GM18505 (cell line): ENCODE data around the gene VAMP7.
"Not testable (repeated sequence)": the region's sequence is repeated elsewhere in the genome, so short reads cannot be mapped to it uniquely, and the experiment has no call there.

Experiments used
- ATAC-seq: cut with Tn5 transposase; IDR thresholded peaks from one replicate; pipeline ENCODE4 v1.9.1; 2021; ENCODE audit not compliant: unreplicated experiment
- POLR2A ChIP-seq: IDR thresholded peaks from 4 replicates; pipeline ENCODE4 v1.6.1; 2011; ENCODE audit warnings: borderline replicate concordance; ENCODE audit not compliant: insufficient read depth, insufficient read length; ENCODE audit errors: extremely low read depth

The VAMP7 gene

GRCh38 chrX:155881158-155881993 is at the start of gene VAMP7:
Gene VAMP7, plus strand, starts transcription at chrX:155881345. Its CDS starts 8,122 bp downstream, at chrX:155889467.
- ATAC-seq = peak; percentile 95
- peak; percentile 85 for TF ChIP-seq POLR2A

GRCh38 chrX:155841232-155841631 is 39.9 kb upstream of the VAMP7 start:
- TF ChIP-seq POLR2A = no peak
- ATAC-seq = no peak

- not testable (repeated sequence) for ATAC-seq
Measured at GRCh38 chrX:155851786-155852185, 29.4 kb upstream of the VAMP7 start.

GRCh38 chrX:155857561-155857960 is 23.6 kb upstream of the VAMP7 start:
- no peak for ATAC-seq
- no peak for TF ChIP-seq POLR2A

- no peak for ATAC-seq
- TF ChIP-seq POLR2A = no peak
Measured at GRCh38 chrX:155864655-155865054, 16.5 kb upstream of the VAMP7 start.

- no peak for TF ChIP-seq POLR2A
Measured at GRCh38 chrX:155865193-155865592, 16.0 kb upstream of the VAMP7 start.

GRCh38 chrX:155867821-155868220 is 13.3 kb upstream of the VAMP7 start:
- no peak for ATAC-seq
- TF ChIP-seq POLR2A = no peak

More at GRCh38 chrX:155865193-155865592, 16.0 kb upstream of the VAMP7 start:
- no peak for ATAC-seq

GRCh38 chrX:155870958-155871357 is 10.2 kb upstream of the VAMP7 start:
- no peak for TF ChIP-seq POLR2A
- no peak for ATAC-seq

- no peak for ATAC-seq
- TF ChIP-seq POLR2A = no peak
Measured at GRCh38 chrX:155871934-155872333, 9.2 kb upstream of the VAMP7 start.

GRCh38 chrX:155873188-155873587 is 8.0 kb upstream of the VAMP7 start:
- no peak for ATAC-seq
- TF ChIP-seq POLR2A = no peak

- ATAC-seq = no peak
- TF ChIP-seq POLR2A = no peak
Measured at GRCh38 chrX:155874571-155875244, 6.4 kb upstream of the VAMP7 start.

GRCh38 chrX:155876704-155877103 is 4.4 kb upstream of the VAMP7 start:
- ATAC-seq = no peak
- TF ChIP-seq POLR2A = no peak

GRCh38 chrX:155877288-155877687 is 3.9 kb upstream of the VAMP7 start:
- no peak for TF ChIP-seq POLR2A
- no peak for ATAC-seq

GRCh38 chrX:155880586-155881157 is 473 bp upstream of the VAMP7 start:
- TF ChIP-seq POLR2A = no peak
- no peak for ATAC-seq
